HUES6 (cell line): ENCODE data around the gene FAAP100.

Source experiments
- H3K27ac ChIP-seq: 2 replicates; pipeline ENCODE4 v1.7.0; 2013; ENCODE audit warnings: low read depth, mild to moderate bottlenecking, low read length, inconsistent platforms
- H3K27me3 ChIP-seq: 2 replicates; pipeline ENCODE4 v1.6.1; 2013; ENCODE audit warnings: low read length; ENCODE audit not compliant: control insufficient read depth, insufficient read depth
- H3K36me3 ChIP-seq: 2 replicates; pipeline ENCODE4 v1.6.1; 2013; ENCODE audit warnings: low read length; ENCODE audit not compliant: control insufficient read depth, insufficient read depth
- H3K4me1 ChIP-seq: 2 replicates; pipeline ENCODE4 v1.6.1; 2013; ENCODE audit warnings: low read length; ENCODE audit not compliant: control insufficient read depth, insufficient read depth
- H3K4me3 ChIP-seq: 2 replicates; pipeline ENCODE4 v1.5.1; 2013; ENCODE audit warnings: low read depth, low read length
- H3K9ac ChIP-seq: one replicate; pipeline ENCODE4 v1.6.1; 2013; ENCODE audit warnings: mild to moderate bottlenecking, low read length
- H3K9me3 ChIP-seq: 2 replicates; pipeline ENCODE4 v1.6.1; 2013; ENCODE audit warnings: low read depth, low read length; ENCODE audit not compliant: control insufficient read depth, insufficient read depth

The FAAP100 gene

GRCh38 chr17:81528651-81529436 lies 23.3 kb downstream of the FAAP100 start:
- Histone ChIP-seq H3K9me3 (peaks cover 12% of the 10 kb centered on the region; the same call in 1 of the 2 replicates), H3K36me3 (no peaks in the 10 kb centered on the region), H3K9ac (no peak overlapping the region), H3K4me1 (no peaks in the 10 kb centered on the region), H3K27ac (no peak overlapping the region), H3K4me3 (no peak overlapping the region), H3K27me3 (peaks cover 25% of the 10 kb centered on the region)

- peaks cover 12% of the 10 kb centered on the region; the same call in 1 of the 2 replicates for H3K9me3 ChIP-seq
- peaks cover 20% of the 10 kb centered on the region for H3K27me3 ChIP-seq
- H3K36me3 ChIP-seq = no peaks in the 10 kb centered on the region
- H3K4me3 ChIP-seq = no peak overlapping the region
- no peak overlapping the region for H3K9ac ChIP-seq
- H3K4me1 ChIP-seq = peaks cover 5% of the 10 kb centered on the region
- H3K27ac ChIP-seq = no peak overlapping the region
Observed at GRCh38 chr17:81528384-81528650, 23.8 kb downstream of the FAAP100 start.

- Histone ChIP-seq H3K27me3 (peaks cover 15% of the 10 kb centered on the region; the same call in 1 of the 2 replicates), H3K9ac (no peak within 1 kb of the TSS), H3K27ac (no peak within 1 kb of the TSS), H3K9me3 (peaks cover 12% of the 10 kb centered on the region; the same call in 1 of the 2 replicates), H3K4me3 (no peak within 1 kb of the TSS), H3K36me3 (no peaks in the 10 kb centered on the region), H3K4me1 (peaks cover 9% of the 10 kb centered on the region)
Observed at GRCh38 chr17:81527591-81528383, 24.4 kb downstream of the FAAP100 start, which contains the start of gene FSCN2. Gene FSCN2, plus strand, starts transcription at chr17:81528377. Its CDS starts 155 bp downstream, at chr17:81528532.

- Histone ChIP-seq H3K27me3 (peaks cover 10% of the 10 kb centered on the region; the same call in 1 of the 2 replicates), H3K9ac (no peak overlapping the region), H3K9me3 (peaks cover 11% of the 10 kb centered on the region; the same call in 1 of the 2 replicates), H3K27ac (no peak overlapping the region), H3K36me3 (no peaks in the 10 kb centered on the region), H3K4me1 (peaks cover 9% of the 10 kb centered on the region), H3K4me3 (no peak overlapping the region)
Observed at GRCh38 chr17:81526662-81527571, 25.2 kb downstream of the FAAP100 start.

GRCh38 chr17:81524865-81525159 lies 27.3 kb downstream of the FAAP100 start:
- Histone ChIP-seq H3K4me3 (no peak overlapping the region), H3K27ac (no peak overlapping the region), H3K9ac (no peak overlapping the region), H3K4me1 (peaks cover 18% of the 10 kb centered on the region), H3K27me3 (peaks cover 27% of the 10 kb centered on the region), H3K9me3 (no peaks in the 10 kb centered on the region), H3K36me3 (no peaks in the 10 kb centered on the region)

- Histone ChIP-seq H3K9ac (no peak overlapping the region), H3K9me3 (no peaks in the 10 kb centered on the region), H3K4me3 (no peak overlapping the region), H3K36me3 (no peaks in the 10 kb centered on the region), H3K27ac (no peak overlapping the region), H3K4me1 (peaks cover 21% of the 10 kb centered on the region), H3K27me3 (peaks cover 30% of the 10 kb centered on the region)
Observed at GRCh38 chr17:81524039-81524864, 27.9 kb downstream of the FAAP100 start.

GRCh38 chr17:81523402-81524038 lies 28.6 kb downstream of the FAAP100 start:
- H3K9ac ChIP-seq = peak overlapping the region; percentile 46
- peaks cover 26% of the 10 kb centered on the region for H3K4me1 ChIP-seq
- H3K4me3 ChIP-seq = no peak overlapping the region
- H3K9me3 ChIP-seq = no peaks in the 10 kb centered on the region
- no peaks in the 10 kb centered on the region for H3K36me3 ChIP-seq
- no peak overlapping the region for H3K27ac ChIP-seq
- peaks cover 30% of the 10 kb centered on the region for H3K27me3 ChIP-seq

- H3K36me3 ChIP-seq = no peaks in the 10 kb centered on the region
- no peak overlapping the region for H3K4me3 ChIP-seq
- no peaks in the 10 kb centered on the region for H3K9me3 ChIP-seq
- H3K27ac ChIP-seq = no peak overlapping the region
- H3K27me3 ChIP-seq = peaks cover 36% of the 10 kb centered on the region
- H3K4me1 ChIP-seq = peaks cover 34% of the 10 kb centered on the region
- H3K9ac ChIP-seq = peak overlapping the region; percentile 46
Observed at GRCh38 chr17:81522491-81523401, 29.4 kb downstream of the FAAP100 start.

- peaks cover 36% of the 10 kb centered on the region for H3K27me3 ChIP-seq
- H3K9ac ChIP-seq = peak overlapping the region; percentile 75
- no peak overlapping the region; the same call in 1 of the 2 replicates for H3K27ac ChIP-seq
- peaks cover 50% of the 10 kb centered on the region for H3K4me1 ChIP-seq
- no peaks in the 10 kb centered on the region for H3K36me3 ChIP-seq
- H3K4me3 ChIP-seq = peak overlapping the region; percentile 63
- no peaks in the 10 kb centered on the region for H3K9me3 ChIP-seq
Observed at GRCh38 chr17:81520021-81520901, 31.9 kb downstream of the FAAP100 start.
